Activated CD4-positive, alpha-beta T cell treated with anti-CD3 and anti-CD28 coated beads for 1 hour (primary cell): ENCODE data around the gene ARHGEF28.

Experiments
- DNase-seq: peaks from one replicate; pipeline ENCODE4 v3.0.0-alpha.2; 2020

ARHGEF28 gene

DNA sequence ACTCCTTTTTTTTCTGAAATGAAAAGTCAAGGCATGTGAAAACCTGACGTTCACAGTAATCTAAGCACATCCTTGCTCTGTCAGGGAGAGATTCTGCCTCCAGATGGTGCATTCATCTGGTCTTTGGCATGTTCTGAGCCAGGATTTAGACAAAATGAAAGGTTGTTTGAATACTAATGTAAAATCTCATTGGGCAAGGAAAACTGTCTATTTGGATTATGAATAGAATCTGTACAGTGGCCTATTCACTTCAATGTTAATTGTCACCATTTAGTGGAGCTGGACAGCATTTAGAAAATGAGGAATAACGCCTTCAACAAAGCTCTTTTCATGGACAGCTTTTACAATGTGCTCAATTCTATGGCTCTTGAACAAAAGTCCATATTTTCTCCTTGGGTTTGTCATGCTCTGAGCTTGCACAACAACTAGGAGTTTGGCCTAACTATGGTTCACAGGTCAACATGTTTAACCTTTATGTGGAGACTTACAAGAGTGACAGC is 28.9 kb downstream of the ARHGEF28 start:
- no peak for DNase-seq

DNA sequence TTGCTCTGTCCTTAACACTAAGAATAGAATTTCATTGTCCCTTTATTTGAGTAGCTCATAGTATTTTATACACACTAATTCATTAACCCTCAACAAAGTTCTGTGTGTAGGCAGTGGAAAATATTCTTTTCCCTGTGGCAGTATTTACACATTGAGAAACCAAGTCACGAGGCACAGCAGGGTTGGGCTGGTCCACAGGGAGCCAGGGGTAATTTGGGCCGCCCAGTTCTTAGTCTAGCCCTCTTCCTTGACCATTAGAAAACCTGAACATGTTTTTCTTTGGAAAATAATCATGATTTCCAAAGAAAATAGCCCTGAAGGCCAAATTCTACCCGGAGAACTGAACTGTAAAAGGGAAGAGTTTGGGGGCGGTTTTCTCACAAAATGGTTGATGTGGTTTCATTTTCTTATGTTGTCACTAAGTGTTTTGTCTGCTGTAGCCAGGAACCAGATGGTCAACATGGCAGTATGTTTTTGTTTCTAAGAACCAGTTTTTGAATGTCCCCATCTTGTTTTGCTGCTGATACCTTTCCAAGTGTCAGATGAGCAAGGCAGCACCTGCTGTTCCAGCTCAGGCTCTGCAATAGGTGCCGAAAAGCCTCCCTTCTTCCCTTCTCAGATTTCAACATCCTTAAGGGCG is 29.6 kb downstream of the ARHGEF28 start:
- DNase-seq, result no peak

DNA sequence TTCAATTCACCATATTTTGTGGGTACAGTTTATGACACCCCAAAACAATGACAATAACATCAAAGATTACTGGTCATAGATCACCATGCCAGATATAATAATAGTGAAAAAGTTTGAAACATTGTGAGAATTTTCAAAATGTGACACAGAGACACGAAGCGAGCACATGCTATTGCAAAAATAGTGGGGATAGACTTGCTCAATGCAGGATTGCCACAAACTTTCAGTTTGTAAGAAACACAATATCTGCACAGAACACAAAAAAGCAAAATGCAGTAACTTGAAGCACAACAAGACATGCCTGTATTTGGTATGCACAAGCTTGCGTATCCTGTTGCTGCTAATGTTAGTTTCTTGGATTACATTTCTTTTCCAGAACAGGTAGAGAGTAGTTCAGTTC is 35.8 kb downstream of the ARHGEF28 start:
- DNase-seq, result no peak

DNA sequence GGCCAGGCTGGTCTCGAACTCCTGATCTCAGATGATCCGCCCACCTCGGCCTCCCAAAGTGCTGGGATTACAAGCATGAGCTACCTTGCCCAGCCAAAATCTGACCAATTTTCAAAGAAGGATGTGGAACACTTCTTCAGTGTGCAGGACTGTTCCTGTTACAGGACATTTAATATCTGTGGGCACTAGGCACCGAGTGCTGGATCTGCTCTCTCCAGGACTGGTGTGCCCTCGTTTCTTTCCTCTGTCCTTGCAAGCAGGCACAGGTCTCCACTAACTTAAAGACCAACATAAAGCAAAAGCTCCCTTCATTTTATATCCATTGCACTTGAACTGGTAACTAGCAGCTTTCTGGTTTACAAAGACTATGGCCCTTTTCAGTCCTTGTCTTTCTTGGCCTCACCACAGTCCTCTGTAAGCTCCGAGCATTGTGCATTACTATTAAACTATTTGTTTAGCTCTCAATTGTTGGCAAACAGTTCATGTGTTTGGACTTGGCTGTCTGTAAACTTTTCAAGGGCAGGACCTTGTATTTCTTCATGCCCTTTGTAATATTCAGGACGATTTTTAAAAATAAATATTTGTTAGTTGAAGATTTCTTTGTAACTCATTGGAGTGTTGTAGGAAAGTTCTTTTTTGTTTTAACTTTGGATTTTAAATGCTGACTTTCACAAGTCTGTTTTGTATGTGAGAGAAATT is 37.3 kb downstream of the ARHGEF28 start:
- DNase-seq, result no peak

DNA sequence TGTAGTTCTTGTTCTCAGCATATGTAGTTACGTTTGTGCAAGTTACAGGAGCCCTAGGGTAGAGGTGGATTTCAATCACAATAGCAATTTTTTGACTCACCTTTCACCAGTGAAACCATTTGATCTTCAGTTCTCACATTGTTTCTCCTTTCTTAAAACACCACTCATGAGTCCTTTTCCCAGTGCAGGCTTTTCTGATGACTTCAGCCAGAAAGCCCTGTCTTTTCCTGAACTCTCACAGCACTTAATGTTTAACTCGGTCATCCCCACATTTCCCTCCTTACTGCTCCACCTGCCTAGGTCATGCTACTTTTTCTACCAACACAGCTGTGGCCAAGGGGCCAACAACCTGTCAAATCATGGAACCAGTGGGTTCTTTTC is 37.9 kb downstream of the ARHGEF28 start:
- no peak for DNase-seq

DNA sequence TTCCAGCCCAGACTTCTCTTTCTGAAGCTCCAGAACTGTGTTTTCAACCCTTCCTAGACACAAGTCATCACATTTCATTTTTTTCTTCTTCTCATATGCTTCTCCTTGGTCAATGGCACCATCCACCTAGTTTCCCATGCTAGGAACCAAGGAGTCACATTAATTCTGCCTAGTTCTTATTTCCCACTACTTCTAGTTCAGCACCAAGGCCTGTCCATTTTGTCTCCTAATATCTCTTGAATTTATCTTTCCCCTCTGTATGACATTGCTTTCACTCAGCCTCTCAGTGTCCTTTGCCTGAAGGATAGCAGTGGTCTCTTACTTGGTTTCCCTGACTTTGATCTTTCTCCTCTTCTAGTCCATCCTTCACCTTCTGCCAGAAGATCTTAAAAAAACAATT is 38.8 kb downstream of the ARHGEF28 start:
- DNase-seq, result no peak

DNA sequence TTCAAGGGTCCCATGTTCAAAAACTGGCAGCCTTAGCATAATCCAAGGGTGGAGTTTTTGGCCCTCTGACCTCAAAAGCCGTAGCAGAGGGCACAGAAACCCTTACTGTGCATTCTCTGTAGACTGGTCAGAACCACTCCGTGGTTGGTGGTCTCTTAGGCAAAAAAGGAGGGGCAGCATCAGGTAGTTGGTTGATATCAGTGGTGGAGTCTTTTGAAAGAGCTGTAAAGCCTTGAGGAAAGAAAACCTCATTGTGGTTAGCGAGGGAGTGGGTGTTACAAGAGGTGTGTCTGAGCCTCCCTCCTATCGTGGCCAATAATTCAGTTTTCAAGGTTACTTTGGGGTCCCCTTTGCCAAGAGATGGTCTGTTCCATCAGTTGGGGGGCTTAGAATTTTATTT is 40.9 kb downstream of the ARHGEF28 start:
- DNase-seq, result no peak

DNA sequence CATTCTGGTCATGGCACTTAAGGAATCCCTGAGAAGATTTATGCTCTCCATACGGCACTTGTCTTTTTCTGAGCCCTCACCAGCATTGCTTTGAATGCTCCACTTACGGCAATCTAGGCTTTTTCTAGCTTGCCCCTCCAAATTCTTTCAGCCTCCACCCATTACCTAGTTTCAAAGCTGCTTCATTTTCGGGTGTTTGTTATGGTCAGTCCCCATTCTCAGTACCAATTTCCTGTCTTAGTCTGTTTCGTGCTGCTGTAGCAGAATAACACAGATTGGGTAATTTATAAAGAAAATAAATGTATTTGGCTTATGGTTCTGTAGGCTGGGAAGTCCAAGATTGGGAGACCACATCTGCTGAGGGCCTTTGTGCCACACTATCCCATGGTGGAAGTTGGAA is 42.0 kb downstream of the ARHGEF28 start:
- no peak for DNase-seq

DNA sequence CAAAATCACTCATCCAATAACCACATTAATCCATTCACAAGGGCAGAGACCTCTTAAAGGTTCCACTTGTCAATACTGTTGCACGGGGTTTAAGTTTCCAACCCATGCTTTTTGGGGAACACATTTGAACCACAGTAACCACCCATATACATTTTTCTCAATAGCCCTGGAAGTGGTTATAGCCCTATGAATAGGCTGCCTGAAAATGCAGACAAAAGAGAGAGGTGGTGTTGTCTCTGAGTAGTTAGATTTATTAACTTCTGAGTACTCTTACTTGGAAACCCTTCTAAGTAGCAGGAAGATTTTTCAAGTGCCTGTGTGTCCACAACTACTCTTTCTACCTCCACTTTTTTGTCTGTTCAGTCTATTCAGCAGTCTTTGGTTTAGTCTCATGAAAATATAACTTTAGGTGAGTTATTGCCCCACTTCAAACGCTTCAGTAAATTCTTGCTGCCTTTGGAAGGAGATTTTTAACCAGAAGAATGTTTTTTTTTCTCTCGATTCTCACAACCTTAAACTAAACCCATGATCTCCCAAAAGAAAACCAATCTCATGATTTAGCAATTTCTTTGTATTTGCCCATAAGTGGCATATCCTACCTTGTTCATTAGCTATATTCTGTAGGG is 42.6 kb downstream of the ARHGEF28 start:
- DNase-seq, result no peak

DNA sequence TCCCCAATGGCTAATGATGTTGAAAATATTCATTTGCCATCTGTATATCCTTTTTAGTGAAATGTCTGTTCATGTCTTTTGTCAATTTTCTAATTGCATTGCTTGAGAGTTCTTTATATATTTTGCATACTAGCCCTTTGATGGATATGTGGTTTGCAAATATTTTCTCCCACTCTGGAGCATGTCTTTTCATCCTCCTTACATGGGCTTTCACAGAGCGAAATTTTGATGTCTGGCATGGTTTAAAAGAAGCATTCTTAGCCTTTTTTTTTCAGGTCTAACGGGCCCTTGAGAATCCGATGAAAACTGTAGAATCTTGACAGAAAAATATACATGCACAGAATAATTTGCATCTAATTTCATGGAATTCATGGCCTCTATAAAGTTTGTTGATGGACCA is 44.7 kb downstream of the ARHGEF28 start:
- no peak for DNase-seq

DNA sequence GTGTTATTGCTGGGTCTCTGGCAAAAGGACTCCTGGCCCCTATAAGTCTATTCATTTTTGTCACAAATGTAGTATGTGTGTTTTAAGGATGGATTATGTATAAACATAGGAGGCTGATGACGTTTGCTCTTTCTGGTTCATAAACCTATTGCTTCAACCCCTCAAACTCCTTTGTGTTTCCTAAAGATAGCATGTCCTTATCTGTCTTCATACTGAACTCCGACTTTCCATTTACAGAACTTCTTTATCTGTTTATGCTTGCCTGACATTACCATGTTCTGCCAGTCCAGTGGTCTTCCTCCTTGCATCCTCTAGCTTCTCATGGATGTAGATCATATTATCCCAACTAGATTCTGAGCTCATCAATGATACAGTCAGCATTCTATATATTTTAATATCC is 46.1 kb downstream of the ARHGEF28 start:
- no peak for DNase-seq

DNA sequence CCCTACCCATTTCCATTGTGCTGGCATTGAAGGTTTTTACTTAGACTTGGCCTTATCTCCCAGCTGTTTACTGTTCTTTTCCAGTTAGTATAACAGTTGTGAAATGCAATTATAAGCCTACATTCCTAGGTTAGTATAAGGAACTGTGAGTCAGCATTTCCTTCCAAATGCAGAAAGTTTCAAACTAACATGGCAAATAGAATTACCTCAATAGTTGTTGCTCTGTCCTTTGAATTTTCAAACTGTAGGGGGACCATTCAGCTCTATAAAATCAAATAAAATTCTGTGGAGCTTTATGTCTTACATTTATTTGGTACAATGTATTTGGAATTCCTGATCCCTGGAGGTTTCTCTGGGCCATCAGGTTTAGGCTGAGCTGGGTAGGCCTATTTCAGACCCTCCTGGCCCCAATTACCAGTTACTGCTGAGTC is 47.2 kb downstream of the ARHGEF28 start:
- DNase-seq, result no peak

DNA sequence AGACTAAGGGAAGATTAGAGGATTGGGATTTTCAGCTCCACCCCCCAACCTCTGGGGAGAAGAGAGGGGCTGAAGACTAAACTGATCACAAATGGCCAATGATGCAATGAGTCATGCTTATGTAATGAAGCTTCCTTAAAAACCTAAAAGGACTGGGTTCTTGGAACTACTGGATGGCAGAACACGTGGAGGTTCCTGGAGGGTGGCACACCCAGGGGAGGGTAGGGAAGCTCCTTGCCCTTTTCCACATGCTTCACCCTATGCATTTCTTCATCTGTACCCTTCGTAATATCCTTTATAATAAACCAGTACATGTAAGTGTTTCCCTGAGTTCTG is 48.6 kb downstream of the ARHGEF28 start:
- DNase-seq, result no peak

DNA sequence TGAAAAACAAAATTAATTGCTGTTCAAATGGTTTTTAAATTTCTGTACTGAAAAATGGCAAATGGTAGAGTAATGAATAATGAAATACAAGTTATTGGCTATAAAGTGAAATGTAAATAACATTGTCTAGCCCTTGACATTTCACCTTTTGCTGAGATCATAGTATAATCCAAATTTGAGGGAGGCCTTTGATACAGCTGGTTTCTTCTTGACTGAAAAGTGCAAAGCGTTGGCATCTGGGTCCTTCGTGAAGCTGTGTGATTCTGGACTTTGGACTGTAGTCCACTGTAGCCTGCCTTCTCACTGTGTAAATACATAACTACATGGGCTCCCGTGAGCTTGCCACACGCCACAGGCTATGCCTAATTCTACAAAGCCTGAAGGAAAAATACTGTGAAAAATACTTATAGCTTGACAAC is 52.3 kb downstream of the ARHGEF28 start:
- DNase-seq, result no peak

DNA sequence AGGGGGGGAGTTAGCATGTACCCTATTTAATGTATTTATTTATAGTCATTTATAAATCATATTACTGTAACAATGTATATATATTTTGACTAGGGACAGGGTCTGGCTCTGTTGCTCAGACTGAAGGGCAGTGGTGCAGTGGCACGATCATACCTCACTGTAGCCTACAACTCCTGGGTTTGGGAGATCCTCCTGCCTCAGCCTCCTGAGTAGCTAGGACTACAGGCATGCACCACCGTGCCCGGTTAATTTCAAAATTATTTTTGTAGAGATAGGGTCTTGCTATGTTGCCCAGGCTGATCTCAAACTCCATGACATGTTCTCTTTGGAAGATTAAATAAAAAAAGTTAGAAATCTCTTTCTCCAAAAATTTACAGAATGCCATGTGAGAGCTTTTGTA is 52.8 kb downstream of the ARHGEF28 start:
- no peak for DNase-seq

DNA sequence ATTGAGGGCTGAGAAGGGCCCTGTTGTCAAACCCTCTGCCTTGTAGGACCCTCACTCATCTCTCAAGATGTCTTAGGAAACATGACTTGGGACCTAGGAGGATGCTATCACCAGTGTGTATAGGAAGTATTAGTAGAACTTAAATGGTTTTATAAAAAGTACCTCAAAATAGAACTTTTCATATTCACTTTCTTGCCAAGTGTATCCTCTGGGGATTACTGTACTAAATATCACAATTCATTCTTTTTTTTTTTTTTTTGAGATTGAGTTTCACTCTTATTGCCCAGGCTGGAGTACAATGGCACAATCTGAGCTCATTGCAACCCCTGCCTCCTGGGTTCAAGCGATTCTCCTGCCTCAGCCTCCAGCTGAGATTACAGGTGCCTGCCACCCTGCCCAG is 56.2 kb downstream of the ARHGEF28 start:
- DNase-seq, result no peak

DNA sequence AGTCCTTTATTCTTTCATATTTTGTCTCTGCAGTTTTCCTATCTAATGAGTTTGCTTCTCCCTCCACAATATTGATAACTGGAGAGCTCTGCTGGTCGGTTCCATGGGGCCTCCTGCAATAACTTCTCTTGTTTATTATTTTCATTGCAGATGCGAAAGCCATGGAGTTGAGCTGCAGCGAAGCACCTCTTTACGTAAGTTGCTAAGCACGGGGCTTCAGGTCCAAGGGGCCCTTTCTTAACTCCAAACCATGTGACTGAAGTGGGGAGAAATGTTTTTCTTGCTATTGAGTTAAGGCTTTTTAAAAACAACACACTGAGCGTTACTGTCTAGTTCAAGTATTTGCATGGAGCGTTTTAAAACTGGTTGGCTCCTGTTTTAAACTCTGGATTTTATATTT is 58.7 kb downstream of the ARHGEF28 start:
- no peak for DNase-seq

DNA sequence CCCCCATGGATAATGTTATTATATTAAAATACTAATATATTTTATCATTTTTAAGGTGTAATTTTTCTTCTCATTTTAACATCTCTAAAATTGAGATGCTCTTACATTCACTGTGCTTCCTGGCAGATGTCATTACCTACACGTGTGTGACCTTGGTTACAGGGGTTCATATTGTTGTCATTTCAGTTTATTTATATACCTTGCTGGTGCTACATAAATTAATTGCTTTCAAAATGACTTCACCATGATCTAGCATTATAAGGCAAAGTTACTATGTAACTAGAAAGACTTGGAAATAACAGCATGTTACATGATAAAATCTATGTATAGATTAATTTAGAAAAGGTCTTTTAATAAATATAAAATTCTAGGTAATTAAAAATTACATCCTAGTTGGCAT is 60.9 kb downstream of the ARHGEF28 start:
- DNase-seq, result no peak

DNA sequence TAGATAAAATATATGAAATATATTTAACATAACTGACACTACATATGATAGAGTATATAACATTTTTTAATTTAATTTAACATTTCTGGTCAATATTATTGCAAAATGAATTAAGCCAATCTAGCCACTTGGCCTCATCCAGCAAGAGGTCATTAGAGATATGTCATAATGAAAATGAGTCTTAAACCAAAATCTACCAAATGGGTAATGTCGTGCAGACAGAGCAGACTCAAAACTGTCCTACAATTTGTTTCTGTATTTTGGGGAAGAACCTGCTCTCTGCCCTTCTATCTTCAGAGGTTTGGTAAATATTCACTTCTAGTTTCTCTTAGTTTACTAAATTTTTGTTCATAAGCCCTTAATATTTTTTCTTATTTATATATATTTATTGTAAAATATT is 61.4 kb downstream of the ARHGEF28 start:
- no peak for DNase-seq

DNA sequence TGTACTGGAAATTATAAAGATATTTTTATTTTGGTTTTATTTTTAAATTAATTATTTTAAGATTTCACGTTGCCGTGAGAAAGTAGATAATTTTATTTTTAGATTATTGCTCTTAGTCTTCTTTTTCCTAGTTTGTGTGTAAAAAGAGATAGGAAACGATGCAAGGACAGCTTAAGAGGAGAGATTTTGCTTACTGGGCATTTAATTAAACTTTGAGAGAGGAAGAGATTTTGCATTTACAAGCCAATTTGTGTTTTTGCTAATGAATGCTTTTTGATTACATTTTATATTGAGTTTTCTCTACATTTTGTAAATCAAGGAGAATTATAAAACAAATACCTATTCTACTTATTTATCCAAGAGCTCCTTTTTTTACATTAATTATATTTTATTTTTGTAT is 64.0 kb downstream of the ARHGEF28 start:
- DNase-seq, result no peak

DNA sequence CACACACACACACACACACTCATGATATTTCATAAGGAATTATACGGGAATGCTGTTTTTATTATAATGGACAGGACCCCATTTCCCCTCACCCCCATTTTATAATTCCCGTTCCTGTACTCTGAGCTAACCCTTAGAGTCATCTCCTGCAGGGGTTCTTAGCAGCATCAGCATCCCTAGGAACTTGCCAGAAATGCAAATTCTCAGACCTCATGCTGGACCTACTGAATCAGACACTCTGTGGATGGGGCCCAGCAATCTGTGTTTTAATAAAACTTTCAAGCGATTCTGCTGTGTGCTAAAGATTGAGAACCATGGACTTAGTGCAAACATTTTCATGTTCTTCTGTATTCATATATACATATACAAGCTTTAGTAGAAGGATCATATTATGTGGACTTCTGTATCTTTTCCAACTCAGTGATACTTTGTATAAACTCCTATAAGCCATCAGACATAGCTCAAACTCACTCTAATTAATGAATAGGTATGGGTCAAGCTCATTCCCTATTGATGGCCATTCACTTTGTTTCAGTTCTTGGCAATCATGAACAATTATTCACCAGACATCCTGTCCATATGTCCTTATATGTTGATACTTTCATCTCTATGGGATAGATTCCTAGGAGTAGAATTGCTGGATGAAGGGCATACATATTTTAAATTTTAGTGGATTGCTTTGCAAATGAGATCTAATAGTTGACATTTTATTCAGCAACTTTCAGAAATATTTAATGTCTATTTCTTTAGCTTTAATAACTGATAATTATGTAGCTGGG is 65.5 kb downstream of the ARHGEF28 start:
- no peak for DNase-seq

DNA sequence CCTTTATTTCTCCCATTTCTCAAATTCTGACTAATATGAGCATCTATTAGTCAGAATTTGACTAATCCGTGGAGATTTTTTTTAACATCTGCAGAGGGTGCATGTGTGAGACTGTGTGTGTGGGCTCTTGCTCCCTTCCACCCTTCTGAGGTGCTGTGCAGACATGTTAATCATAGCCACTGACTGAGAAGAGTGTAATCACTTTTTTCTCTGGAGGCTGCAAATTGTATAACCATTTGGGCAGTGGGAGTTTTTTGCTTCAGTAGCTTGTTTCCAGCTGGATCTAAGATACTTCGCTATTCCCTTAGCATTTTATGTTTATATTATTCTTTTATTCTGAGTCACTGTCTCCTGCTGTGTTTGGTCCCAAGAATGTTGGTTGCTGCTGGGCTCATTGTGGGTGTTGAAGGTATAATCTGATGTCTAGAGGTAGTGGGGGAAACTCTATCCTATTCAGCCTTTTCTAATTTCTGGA is 66.2 kb downstream of the ARHGEF28 start:
- no peak for DNase-seq

DNA sequence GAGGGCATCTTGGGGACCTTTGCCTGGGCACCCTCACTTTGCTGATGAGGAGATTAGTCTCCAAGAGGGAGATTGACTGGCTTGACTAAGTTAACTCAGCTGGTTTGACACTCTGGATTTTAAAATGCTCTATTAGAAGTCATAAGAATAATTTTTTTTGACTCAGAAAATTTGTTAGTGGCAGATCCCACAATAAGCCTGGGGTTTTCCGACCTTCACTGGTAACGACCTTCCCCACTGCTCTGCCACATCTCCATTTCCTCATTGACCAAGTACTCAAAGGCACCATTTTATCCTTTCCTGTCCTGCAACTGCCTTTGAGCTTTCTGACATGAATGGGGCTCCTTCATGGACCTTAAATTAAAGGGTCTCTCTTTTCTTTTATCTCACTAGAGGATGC is 67.0 kb downstream of the ARHGEF28 start:
- no peak for DNase-seq
